NCI-H2081 treated with DMSO at 0.1 percent for 48 hours (cell line): ENCODE measurements around the gene TLE2.
A peak's percentile ranks its signal among the peaks of the same experiment; 100 is the strongest.
"Not testable (repeated sequence)": the region's sequence is repeated elsewhere in the genome, so short reads cannot be mapped to it uniquely, and the experiment has no call there.

ENCODE experiments used
- DNase-seq: peaks from one replicate; lab custom pipeline; 2025; lab: John Stamatoyannopoulos, UW

TLE2 gene

GRCh38 chr19:3055741-3056416, 26.8 kb upstream of the TLE2 start:
- peak; percentile 38 for DNase-seq

DNA sequence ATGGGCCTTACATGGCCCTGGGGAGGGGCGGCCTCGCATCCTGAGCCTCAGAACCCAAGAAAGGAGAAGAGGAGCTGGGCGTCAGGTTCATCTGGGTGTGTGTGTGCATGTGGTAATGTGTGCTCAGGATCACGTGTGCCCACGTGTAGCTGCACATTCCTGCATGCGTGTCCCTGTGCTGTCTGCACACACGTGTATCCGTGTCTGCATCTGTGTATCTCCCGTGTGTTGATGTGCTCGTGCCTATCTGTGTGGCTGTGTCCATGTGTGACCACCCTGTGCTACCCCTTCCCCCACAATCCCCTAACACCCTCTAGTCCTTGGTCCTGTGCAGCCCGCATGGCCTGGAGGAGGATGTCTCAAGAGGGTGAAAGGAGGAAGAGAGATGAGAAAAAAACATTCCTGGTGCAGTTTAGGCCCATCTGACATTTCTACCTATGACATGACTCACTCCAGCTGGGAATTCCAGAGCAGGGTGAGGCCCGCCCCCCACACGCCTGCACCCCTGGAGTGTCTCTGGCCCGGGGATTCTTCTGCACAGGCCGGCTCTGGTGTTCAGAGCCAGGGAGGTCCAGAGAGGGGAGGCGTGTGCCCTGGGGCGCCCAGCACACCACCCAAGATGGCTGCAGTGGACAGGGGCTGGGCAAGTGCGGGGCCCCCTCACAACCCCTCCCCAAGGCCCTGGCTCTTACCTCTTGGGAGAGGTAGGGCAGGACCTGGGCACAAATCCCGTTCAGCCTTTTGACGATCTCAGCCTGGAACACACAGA, 26.1 kb upstream of the TLE2 start:
- DNase-seq: no peak

DNA sequence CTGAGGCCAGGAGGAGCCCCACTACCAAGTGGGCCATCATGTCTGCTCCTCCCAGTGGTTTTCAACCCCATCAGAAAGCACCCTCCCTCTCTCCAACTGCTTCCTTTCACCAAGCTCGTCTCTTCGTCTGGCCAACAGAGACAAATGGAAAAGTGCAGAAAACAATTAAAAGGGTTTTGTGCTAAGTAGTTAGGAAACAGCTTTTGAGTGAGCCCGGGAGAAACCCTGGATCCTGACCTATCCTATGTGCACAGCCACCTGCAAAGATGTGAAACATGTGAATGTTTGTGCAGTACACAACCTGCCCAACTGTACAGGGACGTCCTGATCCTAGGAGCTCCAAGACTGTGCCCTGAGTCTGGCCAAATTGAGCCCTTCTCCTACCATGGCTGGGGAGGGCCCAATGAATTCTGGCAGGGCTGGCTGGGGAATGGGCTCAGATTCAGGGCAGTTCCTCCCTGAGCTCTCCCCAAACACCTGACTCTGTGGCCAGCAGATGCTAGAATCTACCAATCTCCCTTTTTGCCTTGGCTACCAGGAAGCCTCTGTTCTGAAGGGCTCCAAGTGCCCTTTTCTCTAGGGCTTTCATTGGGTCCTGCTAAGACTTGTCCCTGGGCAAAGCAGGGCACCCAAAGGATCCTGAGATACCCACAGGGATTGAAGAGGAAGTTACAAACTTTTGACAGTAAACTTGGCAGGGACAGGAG, 25.3 kb upstream of the TLE2 start:
- no peak for DNase-seq

DNA sequence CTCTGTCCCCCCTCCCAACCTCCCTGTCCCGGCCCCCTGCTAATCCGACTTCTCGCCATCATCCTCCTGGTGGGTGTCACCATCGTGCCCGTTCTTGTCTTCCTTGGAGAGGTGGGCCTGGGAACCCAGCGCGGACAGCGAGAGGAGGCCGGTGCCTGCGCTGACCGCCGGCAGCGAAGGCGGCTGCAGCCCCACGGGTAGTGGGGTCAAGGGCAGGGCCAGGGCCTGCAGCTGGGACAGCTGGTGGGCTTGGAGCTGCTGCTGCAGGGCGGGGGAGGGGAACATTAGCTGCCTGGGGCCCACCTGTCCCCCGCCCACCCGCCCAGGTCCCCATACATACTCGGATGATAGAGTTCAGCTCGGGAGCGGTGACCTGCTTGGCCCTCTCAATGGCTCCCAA, 24.7 kb upstream of the TLE2 start:
- DNase-seq: no peak

DNA sequence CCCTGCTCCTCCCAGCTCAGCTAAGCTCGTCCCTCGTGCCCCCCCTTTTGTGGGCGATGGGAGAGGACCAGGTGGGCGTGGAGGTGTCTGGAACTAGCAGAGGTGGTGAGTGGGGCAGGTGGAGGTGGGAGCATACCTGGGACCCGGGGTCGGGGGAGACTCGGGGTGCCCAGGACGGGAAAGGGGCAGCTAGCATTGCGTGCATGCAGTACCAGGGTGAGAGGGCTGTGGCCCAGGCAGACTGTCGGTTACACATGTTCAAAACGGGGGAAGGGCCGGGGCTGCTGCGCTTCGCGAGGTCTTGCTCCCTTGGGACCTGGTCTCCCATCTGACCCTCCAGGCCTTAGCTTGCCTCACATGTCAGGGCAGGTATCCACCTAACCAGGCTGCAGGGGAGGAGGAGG, 24.1 kb upstream of the TLE2 start:
- no peak for DNase-seq

- DNase-seq: not testable (repeated sequence)
These were observed 20.9 kb upstream of the TLE2 start for GRCh38 chr19:3050016-3050415.

DNA sequence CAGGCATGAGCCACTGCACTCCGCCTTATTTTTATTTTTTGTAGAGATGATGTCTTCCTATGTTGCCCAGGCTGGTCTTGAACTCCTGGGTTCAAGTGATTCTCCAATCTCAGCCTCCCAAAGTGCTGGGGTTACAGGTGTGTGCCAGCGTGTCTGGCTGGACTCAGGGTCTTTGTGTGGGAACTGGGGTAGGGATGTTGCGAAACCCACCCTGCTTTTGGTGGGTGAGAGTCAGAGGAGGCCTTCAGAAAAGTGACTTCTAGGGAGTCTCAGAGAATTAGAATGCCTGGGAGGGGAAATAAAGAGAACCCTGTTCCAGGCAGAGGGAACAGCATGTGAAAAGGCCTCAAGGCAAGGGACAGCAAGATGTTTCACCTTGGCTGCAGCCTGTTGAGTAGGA, 20.0 kb upstream of the TLE2 start:
- DNase-seq: no peak

DNA sequence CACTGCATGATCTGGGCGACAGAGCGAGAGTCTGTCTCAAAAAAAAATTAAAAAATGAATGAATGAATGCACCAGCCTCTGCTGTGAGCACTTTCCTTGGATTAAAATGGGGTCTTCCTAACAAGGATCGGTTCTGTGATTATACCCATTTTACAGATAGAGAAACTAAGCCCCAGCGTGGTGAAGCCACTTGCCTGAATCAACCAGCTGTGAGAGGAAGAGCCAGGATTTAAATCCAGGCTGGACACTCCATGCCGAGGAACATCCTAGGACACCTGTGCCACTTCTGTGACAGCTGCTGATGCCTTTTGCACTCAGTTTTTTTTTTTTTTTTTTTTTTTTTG, 19.1 kb upstream of the TLE2 start:
- DNase-seq: no peak

DNA sequence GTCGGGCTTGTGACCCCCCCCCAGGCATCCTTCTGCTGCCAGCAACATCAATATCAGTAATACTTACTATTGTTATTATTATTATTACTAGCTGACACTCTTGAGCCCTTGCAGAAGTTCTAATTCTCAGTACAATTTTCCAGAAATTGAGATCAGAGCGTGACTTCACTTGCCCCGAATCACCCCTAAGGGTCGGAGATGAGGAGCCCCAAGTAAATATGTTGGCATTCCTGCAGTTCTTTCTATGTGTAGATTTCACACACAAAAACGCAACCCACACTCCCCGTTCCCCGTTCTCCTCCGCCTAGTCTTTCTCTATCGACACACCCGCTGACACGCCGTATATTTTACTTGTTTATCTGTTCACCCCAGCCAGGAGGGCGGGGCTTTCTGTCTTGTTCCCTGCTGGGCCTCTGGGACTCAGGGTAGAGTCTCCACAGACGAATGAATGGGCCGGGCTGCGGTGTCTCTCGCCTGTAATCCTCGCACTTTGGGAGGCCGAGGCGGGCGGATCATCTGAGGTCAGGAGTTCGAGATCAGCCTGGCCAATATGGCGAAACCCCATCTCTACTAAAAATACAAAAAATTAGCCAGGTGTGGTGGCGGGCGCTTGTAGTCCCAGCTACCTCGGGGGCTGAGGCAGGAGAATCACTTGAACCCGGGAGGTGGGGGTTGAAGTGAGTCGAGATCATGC, 18.6 kb upstream of the TLE2 start:
- DNase-seq: peak; percentile 61

DNA sequence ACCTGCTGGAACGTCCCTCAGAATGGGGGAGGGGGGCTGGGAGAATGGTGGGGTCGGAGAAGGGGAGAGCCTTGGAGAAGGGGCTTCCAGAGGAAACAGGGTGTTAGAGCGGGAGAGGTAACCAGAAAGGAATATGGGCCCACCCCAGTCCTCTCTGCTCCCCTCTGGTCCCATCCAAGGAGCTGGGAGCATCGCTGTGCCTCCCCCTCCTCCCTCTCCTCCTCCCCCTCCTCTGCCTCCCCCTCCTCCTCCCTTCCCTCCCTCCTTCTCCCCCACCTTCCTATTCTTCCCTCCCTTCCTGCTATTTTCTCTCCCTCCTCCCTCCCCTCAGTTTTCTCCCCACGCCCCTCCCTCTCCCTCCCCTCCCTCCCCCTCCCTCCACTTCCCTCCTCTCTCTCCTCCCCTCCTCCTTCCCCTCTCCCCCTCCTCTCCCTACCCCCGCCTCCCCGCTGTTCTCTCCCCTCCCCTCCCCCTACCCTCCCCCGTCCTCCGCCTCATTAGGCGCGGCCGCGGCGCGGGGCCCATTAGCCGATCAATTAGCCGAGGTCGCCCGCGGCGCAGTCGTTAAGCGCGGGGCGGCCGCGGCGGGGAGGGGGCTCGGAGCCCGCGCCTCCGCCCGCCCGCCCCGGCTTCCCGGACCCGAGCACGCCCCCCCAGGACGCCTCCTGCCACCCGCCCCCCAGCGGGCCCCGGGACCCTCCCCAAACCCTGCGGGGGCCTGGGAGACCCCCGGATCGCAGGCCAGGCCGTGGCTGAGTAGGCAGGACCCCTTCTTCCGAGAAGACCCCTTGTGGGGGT, 17.8 kb upstream of the TLE2 start:
- DNase-seq: no peak

DNA sequence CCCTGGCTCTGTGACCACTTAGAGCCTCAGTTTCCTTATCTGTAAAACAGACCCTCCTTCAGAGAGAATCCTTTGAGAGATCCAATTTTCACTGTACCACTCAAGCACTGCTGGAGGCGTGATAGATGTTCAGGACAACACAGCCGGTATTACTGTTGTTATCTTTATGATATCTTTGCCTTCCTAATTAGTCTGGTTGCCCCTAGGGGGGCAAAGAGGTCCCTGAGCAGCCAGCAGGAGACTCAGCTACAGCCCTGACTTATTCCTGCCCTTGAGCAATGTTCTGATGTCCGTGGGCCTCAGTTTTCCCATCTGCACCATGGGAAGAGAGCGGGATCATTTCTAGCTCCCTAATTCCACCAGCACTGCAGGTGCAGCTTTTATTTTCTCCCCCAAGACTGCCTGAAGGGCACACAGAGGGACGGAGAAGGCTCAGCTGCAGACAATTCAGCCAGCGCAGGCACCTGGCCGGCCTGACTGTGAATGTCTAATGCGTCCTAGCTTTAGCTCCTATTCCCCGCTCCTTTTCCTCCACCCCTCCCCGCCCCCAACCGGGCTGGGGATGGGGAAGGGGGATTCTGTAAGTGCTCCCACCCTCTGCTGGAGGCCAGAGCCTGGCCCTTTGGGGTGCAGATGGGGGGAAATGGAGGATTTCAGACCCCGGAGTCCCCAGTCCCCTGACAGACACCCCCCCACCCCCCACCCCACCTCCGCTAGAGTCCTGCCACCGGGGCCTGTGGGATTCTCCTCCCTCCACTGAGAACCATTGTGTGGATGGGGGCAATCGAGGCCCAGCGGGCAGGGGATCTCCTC, 17.0 kb upstream of the TLE2 start:
- peak; percentile 5 for DNase-seq

GRCh38 chr19:3045191-3045590, 16.1 kb upstream of the TLE2 start:
- no peak for DNase-seq

GRCh38 chr19:3042621-3043267, 13.7 kb upstream of the TLE2 start:
- no peak for DNase-seq

DNA sequence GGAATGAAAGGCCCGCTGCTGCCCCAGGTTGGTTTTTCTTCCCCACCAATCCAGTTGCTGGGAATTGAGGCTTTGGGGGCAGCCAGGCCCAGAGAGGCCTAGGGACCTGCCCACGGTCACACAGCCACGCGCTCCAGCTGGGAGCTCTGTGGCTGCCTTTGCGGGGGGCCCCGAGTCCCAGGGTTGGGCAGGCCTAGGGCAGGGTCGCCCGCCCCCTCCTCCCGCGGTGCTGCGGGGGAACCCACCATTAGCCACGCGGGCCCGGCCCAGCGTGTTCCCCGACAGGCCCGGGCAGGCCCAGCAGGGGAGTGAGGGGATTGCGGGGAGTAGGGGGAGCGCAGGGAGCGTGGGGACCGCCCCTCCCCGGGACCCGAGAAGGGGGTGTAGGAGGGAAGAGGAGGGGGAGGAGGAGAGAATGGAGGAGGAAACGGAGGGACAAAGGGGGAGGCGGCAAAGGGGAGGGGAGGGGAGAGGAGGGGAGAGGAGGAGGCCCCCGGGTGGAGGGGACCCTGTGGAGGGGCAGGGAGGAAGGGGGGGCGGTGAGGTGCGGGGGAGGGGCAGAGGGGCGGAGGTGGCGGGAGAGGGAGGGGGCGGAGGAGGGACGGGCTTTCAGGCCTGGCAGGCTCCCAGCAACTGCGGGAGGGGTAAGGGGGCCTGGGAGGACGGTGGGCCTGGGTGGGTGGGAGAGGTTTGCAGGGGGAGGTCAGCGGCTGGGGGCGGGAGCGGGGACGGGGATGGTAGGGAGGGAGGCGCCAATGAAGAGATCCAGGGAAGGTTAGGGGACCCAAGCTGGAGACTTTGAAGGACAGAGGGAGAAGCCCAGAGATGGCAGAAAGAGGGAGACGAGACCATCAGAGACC, 12.9 kb upstream of the TLE2 start:
- no peak for DNase-seq

DNA sequence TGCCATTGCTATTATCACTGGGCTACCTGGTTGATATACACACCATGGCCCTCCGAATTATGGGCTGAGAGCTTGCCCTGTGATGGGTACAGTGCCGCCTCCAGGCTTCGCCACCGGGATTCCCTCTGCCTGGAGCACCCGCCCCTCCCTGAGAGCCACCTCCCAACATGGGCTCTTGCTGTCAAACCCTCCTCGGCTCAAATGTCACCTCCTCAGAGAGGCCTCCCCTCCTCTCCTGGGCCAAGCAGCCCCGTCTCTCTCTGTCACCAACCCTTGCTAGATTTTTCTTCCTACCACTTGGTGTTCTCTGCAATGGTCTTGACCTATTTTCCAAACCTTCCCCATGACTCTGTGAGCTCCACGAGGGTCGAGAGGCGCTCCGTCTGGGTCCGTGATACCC, 12.2 kb upstream of the TLE2 start:
- no peak for DNase-seq

GRCh38 chr19:3039641-3040077, 10.6 kb upstream of the TLE2 start:
- no peak for DNase-seq

DNA sequence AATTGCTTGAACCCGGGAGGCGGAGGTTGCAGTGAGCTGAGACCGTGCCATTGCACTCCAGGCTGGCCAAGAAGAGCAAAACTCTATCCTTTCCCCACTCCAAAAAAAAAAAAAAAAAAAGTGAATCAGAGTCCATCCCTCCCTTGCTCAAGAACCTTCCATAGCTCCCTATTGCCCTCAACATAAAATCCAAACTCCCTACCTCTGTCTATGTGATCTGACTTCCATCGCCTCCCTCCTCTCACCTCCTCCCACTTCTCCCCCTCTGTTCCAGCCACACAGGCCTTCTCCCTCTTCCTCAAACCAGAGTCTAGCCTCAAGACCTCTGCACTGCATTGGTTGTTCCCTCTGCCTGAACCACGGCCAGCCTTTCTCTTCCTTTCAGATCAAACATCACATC, 10.0 kb upstream of the TLE2 start:
- no peak for DNase-seq

GRCh38 chr19:3038214-3038613, 9.1 kb upstream of the TLE2 start:
- DNase-seq: no peak

DNA sequence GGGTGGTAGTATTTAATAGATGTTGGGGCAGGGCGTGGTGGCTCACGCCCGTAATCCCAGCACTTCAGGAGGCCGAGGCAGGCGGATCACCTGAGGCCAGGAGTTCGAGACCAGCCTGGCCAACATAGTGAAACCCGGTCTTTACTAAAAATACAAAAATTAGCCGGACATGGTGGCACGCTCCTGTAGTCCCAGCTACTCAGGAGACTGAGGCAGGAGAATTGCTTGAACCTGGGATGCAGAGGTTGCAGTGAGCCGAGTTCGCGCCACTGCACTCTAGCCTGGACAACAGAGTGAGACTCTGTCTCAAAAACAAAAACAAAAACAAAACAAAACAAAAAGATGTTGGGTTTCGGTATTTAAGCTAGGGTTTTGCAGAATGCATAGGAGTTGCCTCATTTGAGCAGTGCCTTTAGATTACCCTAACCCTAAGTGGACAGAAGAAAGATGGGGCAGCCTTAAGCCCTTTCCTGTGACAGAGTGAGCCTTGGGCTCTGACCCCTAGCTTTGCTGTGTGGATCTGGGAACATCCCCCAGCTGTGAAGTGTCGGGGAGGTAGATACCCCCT, 8.0 kb upstream of the TLE2 start:
- not testable (repeated sequence) for DNase-seq
